Peyer's patch (tissue), 4 donors: Measurements from ENCODE around the gene CHSY3.

ENCODE experiments used
- CTCF ChIP-seq, 6 experiments: fragments of 450-650 bp in 4 of 6; fragments of 200-600 bp in 2 of 6; sonication (generic) in 1 of 6; IDR thresholded peaks; one replicate each; pipeline ENCODE4 v1.5.1; 2017 to 2019; ENCODE audit warnings: antibody characterized with exemption in 6 of 6, mild to moderate bottlenecking in 3 of 6, moderate library complexity in 1 of 6
- POLR2A ChIP-seq, 2 donors: fragments of 450-650 bp; IDR thresholded peaks; one replicate each; pipeline ENCODE4 v1.5.1; 2017; ENCODE audit warnings: antibody characterized with exemption in 2 of 2, mild to moderate bottlenecking in 2 of 2, moderate library complexity in 2 of 2

GRCh38 chr5:130136300-130136699, 232.0 kb downstream of the CHSY3 start:
- no peak for TF ChIP-seq POLR2A (IDR thresholded peaks at IDR 0.05)
- TF ChIP-seq CTCF (IDR thresholded peaks at IDR 0.05) = no peak
